ENCODE data around the gene C5orf46. TPM values are rescaled to one million over a fixed set of nuclear protein-coding genes. Genes with fewer than 3 reads are reported as not detected.

Gene C5orf46
- total and polyA plus RNA-seq, 2 of the 4 experiments (the other 2 are of a cell fraction): 1.3 TPM; not detected in 1

- H4K8ac ChIP-seq (ENCODE audit: low read depth in 2 of 2, low read length in 2 of 2): no peak overlapping the region
- no peak overlapping the region for H2BK15ac ChIP-seq (ENCODE audit: low read depth, low read length)
- ATAC-seq (ENCODE audit: low read depth) (no peak), DNase-seq (no peak)
- H3K79me1 ChIP-seq (ENCODE audit: low read depth in 1 of 2, low read length in 2 of 2): no peaks in the 10 kb centered on the region
- H3K4me2 ChIP-seq (ENCODE audit: low read depth, low read length): no peak overlapping the region
- ChIA-PET POLR2A (ENCODE audit: unreplicated experiment) (no interaction called here), CTCF (no interaction called here)
- no peak overlapping the region for H4K5ac ChIP-seq (ENCODE audit: low read depth, low read length)
- H2AK5ac ChIP-seq (ENCODE audit: low read depth, low read length): no peak overlapping the region
- no peaks in the 10 kb centered on the region for H3K9me1 ChIP-seq (ENCODE audit: insufficient read depth, low read length)
- H3K36me3 ChIP-seq (ENCODE audit: control insufficient read depth, insufficient read depth, low read length): no peaks in the 10 kb centered on the region
- H3K14ac ChIP-seq (replicated peaks; ENCODE audit: low read depth, low read length): no peak overlapping the region
- no peaks in the 10 kb centered on the region for H4K20me1 ChIP-seq (ENCODE audit: insufficient read depth, low read length)
- no peak overlapping the region for H3K9ac ChIP-seq (ENCODE audit: low read depth, low read length)
- no peak overlapping the region for H2BK120ac ChIP-seq (ENCODE audit: low read depth, low read length)
- H3K23ac ChIP-seq (ENCODE audit: low read depth, low read length): no peak overlapping the region
- no peak overlapping the region for H2AFZ ChIP-seq (replicated peaks; ENCODE audit: low read length, poor library complexity)
- no peak overlapping the region for H3K56ac ChIP-seq (ENCODE audit: extremely low read depth, insufficient read depth, low read length)
- in situ Hi-C loops (cut with MboI; ENCODE audit: low sequenced_read_pairs) (no loop called here), intact Hi-C loops (cut with micrococcal nuclease) (no loop called here), dilution Hi-C loops (cut with HindIII; ENCODE audit: low sequenced_read_pairs, unreplicated experiment) (no loop called here)
- H2AK9ac ChIP-seq (replicated peaks; ENCODE audit: low read depth, low read length, poor library complexity): no peak overlapping the region
- 33% methylated on average over 1 of the region's 2 CpGs; no CpG with 5 or more reads in 1 of the 2 experiments for WGBS, 2 experiments (ENCODE audit: extremely low coverage in 2 of 2, insufficient read length in 1 of 2)
- no peaks in the 10 kb centered on the region for H3K9me3 ChIP-seq (ENCODE audit: control insufficient read depth, insufficient read depth, low read length)
- BruUV-seq (replicated peaks): no TSS peak
- no peak overlapping the region for H3K27ac ChIP-seq (ENCODE audit: insufficient read depth, low read length)
- H3K27me3 ChIP-seq (ENCODE audit: control insufficient read depth, insufficient read depth, low read length): no peaks in the 10 kb centered on the region
- H3K4me3 ChIP-seq (ENCODE audit: insufficient read depth, low read depth, low read length): no peak overlapping the region
- TF ChIP-seq FOS (IDR thresholded peaks at IDR 0.05; ENCODE audit: low read depth, low read length): no peak
- no peak for TF ChIP-seq CTCF (conservative IDR thresholded peaks at IDR 0.05; ENCODE audit: low read depth, low read length)
- TF ChIP-seq CEBPB (IDR thresholded peaks at IDR 0.05; ENCODE audit: low read depth, low read length): no peak
- TF ChIP-seq BHLHE40 (IDR thresholded peaks at IDR 0.05; ENCODE audit: low read depth, low read length): no peak
- TF ChIP-seq SMC3 (IDR thresholded peaks at IDR 0.05; ENCODE audit: low read depth, low read length): no peak
- no peak for TF ChIP-seq MAZ (IDR thresholded peaks at IDR 0.05; ENCODE audit: borderline replicate concordance, low read depth, low read length)
- TF ChIP-seq MAFK (IDR thresholded peaks at IDR 0.05; ENCODE audit: low read depth, low read length): no peak
- TF ChIP-seq RAD21 (IDR thresholded peaks at IDR 0.05; ENCODE audit: low read length): no peak
- TF ChIP-seq RCOR1 (IDR thresholded peaks at IDR 0.05; ENCODE audit: insufficient replicate concordance, low read length): no peak
- TF ChIP-seq ELK1 (IDR thresholded peaks at IDR 0.05; ENCODE audit: borderline replicate concordance, low read depth, low read length): no peak
- no peak for TF ChIP-seq USF2 (IDR thresholded peaks at IDR 0.05; ENCODE audit: low read depth, low read length)
- no peak for TF ChIP-seq RFX5 (IDR thresholded peaks at IDR 0.05; ENCODE audit: low read depth, low read length)
- no peak for TF ChIP-seq CHD1 (IDR thresholded peaks at IDR 0.05; ENCODE audit: low read depth, low read length)
- no peak for TF ChIP-seq NFE2L2 (IDR thresholded peaks at IDR 0.05; ENCODE audit: low read depth, low read length)
- TF ChIP-seq POLR2A (IDR thresholded peaks at IDR 0.05; ENCODE audit: low read depth, low read length): no peak
- no peak for TF ChIP-seq MXI1 (IDR thresholded peaks at IDR 0.05; ENCODE audit: borderline replicate concordance, low read depth, low read length)
- H2BK5ac ChIP-seq (ENCODE audit: low read depth, low read length, poor library complexity, severe bottlenecking): no peak overlapping the region
- H3K4me1 ChIP-seq (ENCODE audit: control insufficient read depth, insufficient read depth, low read length): no peaks in the 10 kb centered on the region
- no peak overlapping the region for H2BK20ac ChIP-seq (ENCODE audit: low read depth, low read length)
- H3K4ac ChIP-seq (ENCODE audit: low read depth, low read length): no peak overlapping the region
- H3K18ac ChIP-seq (ENCODE audit: low read depth, low read length): no peak overlapping the region
- H4K91ac ChIP-seq (ENCODE audit: insufficient read depth, low read depth, low read length): no peak overlapping the region
Observed at GRCh38 chr5:147921136-147921535, 14.8 kb upstream of the C5orf46 start.

Data from IMR-90 (cell line).